IPS-18c (cell line): ENCODE measurements around the gene FOXP4.
A peak's percentile ranks its signal among the peaks of the same experiment; 100 is the strongest.

Experiments used
- H3K4me3 ChIP-seq: 2 replicates; pipeline ENCODE4 v1.7.0; 2013; ENCODE audit warnings: low read depth, mild to moderate bottlenecking, low read length, moderate library complexity; ENCODE audit not compliant: insufficient read depth
- H3K9me3 ChIP-seq: one replicate; pipeline ENCODE4 v1.6.1; 2013; ENCODE audit warnings: mild to moderate bottlenecking, low read length, moderate library complexity; ENCODE audit not compliant: control insufficient read depth, insufficient read depth

FOXP4 gene

DNA sequence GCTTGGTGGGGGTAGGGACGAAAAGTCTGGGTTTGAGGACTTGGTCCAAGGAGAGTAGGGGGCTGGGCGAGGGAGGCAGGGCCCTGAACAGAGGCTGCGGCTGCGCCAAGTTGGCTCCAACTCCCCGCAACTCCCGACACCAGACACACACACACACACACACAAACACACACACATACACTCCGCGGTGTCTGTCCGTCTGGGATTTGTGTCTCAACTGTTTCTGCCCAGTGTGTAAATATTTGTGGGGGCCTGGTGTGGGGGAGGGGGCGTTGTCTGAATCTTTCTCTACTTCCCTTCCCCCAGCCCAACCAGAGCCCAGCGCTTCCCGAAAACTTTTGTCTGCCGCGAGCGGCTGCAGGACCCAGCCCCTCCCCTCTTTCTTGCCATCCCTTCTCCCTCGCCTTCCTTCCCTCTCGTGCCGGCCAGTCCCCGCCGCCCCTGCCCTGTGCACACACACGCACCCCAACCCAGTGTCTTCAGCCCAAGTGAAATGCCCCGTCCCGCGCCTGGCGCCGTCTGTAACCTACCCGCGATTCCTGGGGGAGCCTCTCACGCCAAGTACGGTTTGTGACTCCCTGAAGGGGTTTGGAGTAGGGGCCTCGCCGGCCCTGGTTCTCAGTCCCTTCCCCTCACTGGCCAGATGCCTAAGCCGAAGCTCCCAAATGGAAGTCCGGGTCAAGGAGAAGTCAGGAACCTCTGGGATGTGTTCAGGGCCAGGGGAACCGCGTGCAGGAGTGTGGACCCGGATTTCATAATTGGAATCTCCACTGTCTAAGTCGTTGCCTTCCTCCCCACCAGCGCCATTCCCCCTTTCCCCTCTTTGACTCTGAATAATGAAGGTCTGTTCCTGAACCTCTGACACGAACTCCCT is 93.0 kb downstream of the FOXP4 start:
- peak overlapping the region; percentile 86 for H3K4me3 ChIP-seq
- peaks cover 3% of the 10 kb centered on the region for H3K9me3 ChIP-seq

DNA sequence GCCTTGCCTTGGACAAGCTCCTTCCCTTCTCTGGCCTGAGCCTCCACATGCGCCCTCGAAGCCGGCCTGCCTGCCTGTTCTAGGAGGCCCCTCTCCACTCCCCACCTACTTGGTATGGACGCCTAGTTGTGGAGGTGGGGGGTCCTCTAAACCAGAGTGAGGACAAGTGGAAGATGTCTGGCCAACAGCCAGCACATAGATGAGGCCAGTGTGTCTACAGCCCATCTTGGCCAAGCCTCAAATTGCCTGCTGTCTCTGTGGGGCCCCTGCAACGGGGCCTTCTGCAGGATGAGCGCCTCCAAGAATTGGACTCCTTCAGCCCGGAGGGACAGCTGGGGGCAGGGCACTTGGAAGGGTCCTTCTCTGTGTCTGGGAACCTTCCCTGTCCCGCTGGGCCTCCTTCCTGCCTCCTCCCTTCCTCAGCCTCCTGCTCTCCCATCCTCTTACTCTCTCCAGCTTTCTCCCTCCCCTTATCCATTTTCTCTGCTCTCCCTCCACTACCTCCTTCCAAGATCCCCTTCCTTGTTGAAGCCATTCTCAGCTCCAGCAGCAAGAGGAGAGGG is 93.7 kb downstream of the FOXP4 start:
- Histone ChIP-seq H3K4me3 (peak overlapping the region; percentile 86; the same call in 1 of the 2 replicates), H3K9me3 (peaks cover 3% of the 10 kb centered on the region)

DNA sequence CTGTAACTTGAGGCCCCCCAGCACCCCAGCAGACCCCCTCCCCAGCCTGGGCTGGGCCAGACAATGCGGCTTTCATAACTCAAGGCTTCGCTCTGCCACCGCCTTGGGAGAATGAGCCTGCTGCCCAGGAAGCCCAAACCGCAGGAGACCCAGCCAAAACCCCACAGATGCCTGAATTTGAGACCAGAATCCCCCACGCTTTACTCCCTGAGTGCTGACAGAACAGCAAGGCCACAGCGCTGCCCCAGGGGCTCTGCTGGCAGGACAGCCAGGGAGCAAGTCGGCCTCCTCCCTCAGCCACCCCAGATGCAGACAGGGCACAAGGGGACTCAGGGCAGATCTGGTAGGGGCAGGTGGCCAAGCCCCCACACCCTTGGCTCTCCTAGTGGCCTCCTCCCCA is 94.2 kb downstream of the FOXP4 start:
- peaks cover 3% of the 10 kb centered on the region for H3K9me3 ChIP-seq
- H3K4me3 ChIP-seq, result no peak overlapping the region

DNA sequence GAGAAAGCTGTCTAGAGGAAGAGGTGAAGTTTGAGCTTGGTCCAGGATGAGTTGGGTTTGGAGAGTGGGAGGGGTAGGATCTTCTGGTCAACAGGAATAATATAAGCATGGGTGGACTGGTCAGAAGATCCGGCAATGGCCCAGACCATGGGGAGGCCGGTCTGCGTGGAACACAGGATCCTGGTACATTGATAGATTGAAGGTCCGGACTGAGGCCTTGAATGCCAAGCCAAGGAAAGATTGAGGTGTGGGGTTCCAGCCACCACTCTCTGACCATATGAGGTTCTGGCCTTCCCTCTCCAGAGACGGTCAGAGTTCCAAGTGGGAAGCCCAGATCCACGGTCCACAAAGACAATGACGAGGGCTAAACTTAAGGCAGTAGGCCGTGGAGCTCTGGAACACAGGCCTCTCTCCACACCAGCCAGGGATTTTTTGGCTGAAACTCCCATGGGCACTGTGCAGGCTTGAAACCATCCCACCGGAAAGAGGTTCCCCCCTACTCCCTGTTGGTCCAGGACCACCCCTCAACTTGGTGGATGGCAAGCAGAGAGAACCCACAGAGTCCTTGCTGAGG is 95.3 kb downstream of the FOXP4 start:
- Histone ChIP-seq H3K4me3 (peak overlapping the region; percentile 20; the same call in 1 of the 2 replicates), H3K9me3 (peaks cover 3% of the 10 kb centered on the region)

DNA sequence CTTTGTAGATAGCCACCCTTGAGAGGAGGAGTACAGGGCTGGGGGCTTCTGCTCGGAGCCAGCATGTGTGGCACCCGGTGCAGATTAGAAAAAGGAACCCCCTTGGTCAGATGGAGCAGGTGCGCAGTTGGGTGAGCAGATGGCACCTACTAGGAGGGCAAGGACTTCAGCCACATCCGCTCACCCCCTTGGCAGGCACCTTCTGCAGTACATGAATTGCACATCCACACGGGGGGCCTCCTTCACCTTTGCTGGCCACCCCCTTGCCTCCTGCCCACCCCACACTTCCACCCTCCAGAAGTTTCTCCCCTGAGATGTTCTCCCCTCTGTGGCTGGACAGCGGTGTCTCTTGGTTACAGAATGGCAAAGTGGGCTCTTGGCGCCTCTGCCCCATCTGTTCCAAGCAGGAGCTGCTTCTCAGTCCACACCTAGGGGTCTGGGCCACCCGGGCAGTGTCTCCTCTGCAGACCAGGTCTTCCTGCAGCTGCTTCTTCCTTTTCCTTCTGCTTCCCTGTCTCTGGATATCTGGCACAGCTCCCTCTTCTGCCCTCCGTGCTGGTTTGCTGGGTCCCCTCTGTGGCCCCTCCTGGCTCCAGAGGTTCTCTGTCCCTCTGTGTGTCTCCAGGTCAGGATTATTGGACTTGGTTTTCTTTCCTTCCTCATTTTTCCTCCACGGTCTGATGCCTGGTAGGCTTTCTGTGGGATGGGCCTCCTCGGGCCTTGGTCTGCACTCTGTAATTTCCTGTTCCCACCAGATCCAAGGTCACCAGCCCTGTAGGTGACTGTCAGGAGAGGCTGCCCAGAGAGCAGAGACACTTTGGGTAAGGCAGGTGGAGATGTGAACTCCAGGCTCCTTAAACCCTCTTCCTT is 96.1 kb downstream of the FOXP4 start:
- H3K4me3 ChIP-seq, result no peak overlapping the region
- peaks cover under 1% of the 10 kb centered on the region for H3K9me3 ChIP-seq

DNA sequence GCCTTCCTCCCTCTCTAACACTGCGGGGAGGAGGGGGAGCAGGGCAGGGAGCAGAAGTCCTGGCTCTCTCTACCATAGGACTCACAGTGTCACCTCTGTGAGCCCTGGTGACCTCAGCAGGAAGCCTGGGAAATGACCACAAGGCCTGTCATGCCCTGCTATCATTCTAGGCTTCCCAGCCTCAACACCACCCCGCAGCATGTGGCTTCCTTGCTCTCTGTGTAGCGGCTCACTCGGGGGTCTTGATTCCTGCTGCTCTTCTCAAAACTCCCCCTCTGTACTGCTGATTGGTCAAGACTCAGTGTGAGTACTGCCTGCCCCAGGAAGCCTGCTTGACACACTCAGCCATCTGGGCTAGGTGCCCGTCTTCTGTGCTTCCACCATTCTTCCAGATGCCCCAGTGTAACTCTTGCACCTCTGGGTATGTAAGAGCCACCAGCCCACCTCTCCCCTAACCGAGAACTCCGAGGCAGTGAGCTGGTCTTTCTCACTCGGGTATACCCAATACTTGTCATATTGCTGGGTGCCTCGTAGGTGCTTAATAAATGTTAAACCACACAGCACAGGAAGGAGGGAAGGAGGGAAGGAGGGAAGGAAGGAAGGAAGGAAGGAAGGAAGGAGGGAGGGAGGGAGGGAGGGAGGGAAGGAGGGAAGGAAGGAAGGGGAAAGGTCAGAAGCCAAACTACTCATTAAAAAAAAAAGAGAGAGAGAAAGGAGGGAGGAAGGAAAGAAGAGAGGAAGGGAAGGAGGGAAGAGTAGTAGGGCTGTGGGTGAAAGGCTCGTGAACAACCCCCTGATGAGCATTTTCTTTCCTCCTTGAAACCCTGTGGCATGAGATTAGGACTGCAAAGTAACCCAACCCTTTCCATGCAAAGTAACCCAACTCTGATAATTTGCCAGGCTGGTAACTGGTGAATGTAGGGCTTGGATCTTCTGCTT is 97.0 kb downstream of the FOXP4 start:
- no peak overlapping the region for H3K4me3 ChIP-seq

DNA sequence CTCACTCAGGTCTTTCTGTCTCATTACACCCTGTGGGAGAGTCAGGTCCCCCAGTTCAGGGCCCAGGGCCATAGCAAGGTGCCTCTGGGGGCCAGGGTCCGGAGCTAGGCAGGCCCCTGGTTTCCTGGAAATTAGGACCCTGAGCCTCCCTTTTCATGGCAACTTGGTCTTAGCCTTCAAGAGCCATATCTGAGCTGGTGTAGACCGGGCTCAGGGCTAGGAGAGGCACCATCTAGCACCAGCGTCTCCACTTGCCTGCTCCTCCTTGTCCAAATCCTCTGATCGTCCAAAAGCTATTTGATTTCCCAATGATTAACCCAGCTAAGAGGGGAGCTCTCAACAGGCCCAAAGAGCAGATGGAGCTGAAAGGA is 97.7 kb downstream of the FOXP4 start:
- no peaks in the 10 kb centered on the region for H3K9me3 ChIP-seq
- no peak overlapping the region for H3K4me3 ChIP-seq

More for the DNA sequence above, 97.0 kb downstream of the FOXP4 start:
- no peaks in the 10 kb centered on the region for H3K9me3 ChIP-seq

DNA sequence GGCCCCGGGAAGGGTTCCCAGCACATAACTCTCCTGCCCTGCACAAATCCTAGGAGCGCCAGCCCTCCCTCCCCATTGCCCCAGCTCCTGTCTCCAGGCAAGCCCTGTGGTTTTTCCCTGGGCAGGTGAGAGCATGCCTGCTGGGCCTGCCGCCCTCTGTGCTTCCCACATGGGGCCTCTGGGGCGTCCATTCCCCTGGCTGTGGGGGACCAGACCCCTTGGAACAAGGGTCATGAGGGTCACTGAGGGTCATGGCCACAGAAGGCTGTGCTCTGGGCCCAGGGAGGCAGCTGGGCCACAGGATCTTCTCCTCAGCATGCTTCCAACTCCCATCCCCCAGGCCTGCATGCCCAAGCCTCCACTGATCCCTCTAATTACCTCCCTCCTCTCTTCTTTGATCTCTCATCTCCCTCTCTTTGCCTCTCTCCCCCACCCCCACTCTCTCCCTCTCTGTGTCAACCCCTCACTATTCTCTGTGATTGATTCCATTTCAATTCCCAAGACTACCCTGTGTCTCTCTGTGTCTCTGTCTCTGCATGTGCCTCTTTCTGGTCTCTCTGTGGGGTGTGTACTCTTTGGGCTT is 98.2 kb downstream of the FOXP4 start:
- Histone ChIP-seq H3K4me3 (peak overlapping the region; percentile 24; the same call in 1 of the 2 replicates), H3K9me3 (no peaks in the 10 kb centered on the region)

DNA sequence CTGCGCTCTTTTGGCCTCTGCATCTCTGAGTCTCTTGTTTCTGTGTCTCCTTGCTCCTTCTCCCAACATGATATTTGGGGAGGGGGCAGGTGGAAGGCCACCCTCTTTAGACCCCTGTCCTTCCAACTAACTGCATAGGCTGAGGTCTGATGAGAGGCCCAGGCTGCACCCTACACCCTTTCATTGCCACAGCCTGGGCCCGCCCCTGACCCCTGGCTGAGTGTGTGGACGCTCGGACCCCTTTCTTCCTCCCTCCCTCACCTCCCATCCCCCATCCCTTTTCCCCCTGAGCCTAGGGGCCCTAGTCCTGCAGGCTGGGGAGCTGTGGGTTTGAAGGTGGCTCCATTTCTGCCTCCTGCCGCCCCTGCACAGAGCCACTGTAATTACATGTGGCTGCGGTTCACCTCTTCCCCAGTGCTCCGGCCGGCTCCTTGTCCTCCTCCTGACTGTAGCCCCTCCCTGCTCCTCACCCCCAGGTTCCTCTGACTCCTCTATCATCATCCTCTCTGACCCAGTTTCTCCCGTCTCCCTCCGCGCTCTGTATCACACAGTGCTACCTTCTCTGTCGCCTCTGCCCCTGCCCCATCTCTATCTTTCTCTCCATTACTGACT is 98.9 kb downstream of the FOXP4 start:
- Histone ChIP-seq H3K9me3 (no peaks in the 10 kb centered on the region), H3K4me3 (peak overlapping the region; percentile 24)

DNA sequence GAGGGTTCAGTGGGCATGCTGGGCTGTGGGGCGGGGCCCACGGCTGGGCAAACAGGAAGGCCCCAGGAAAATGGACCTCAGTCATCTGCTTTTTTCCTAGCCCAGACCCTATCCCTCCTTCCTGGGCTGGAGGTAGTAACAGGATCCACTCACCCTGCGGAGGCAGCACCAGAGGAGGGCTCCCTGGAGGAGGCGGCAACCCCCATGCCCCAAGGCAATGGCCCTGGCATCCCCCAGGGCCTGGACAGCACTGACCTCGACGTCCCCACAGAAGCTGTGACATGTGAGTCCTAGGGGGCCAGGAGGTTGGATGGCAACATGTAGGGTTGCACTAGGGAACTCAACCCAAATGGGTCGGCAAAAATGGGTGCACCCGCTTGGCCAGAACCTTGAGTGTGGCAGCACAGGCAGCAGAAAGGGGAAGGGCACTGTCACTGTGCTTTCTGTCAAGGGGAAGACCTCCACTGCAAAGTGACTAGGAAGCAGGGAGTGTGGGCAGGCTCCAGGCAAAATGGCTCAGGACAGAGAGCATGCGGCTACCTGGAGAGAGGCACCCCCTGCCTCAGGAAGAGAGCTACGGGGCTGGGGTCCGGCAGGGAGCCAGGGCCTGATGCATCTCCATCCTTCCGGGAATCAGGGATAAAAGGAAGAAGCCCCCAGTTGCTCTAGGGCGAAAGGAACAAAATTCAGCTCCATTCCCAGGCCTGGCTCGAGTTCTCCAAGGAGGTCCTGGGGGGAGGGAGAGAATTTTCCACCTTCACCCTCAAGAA is 100.0 kb downstream of the FOXP4 start:
- no peaks in the 10 kb centered on the region for H3K9me3 ChIP-seq
- H3K4me3 ChIP-seq, result no peak overlapping the region

DNA sequence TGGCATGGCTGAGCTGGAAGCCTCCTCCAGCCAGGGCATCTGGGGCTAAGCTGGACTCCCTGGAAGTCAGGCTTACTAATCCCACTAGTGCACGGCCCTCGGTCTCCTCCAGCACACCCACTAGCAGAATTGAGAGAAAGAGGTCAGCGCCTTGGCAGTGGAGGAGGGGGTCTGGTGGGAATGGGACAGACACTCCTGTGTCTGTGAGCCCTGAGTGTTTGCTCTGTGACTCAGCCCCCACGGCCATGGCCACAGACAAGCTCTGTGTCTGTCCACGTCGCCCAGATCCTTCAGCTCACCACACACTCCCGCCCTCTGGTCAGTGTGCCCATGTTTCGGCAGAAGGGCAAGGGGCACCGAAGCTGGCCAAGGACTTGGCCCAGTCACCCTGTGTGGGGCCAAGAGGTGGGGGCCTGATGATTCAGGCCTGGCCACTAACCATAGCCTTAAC is 100.9 kb downstream of the FOXP4 start:
- H3K4me3 ChIP-seq, result no peak overlapping the region
- H3K9me3 ChIP-seq, result no peaks in the 10 kb centered on the region

DNA sequence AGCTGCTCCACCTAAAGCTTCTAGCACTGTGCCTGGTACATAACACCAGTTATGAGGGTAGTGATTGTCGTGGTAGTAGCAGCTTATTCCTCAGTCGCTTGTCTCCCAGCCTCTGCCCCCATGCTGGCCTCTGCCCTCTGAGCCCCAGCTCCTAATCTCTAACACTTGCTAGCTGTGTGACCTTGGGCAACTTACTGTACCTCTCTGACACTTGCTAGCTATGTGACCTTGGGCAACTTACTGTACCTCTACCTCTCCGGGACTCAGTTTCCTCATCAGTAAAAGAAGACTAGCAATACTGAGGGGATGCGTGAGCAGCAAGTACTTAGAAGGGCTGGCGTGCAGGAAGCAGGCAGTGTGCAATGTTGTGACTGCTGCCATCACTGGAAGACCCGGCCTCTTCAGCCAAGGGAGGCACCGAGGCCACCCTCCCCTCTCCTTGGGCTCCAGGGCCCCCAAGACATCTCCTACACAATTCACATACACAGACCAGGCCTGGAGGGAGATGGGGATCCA is 101.9 kb downstream of the FOXP4 start:
- no peaks in the 10 kb centered on the region for H3K9me3 ChIP-seq
- H3K4me3 ChIP-seq, result no peak overlapping the region

DNA sequence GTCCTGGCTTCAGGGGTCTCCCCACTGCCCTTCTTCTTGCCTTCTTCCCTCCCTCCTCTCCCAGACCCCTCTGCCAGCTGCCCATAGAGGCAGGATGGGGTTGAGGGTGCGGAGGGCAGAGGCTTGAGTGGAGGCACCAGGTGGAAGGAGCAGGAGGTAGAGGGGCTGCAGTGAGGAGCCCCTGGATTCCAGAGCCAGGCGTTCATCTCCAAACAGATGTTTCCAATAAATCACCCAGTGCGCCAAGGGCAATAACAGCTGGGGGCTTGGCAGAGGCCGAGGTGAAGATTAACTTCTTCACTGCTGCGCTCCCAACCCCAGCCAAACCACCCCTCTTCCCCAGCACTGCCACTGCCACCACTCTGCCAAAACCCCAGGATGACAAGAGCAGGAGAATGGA is 102.7 kb downstream of the FOXP4 start:
- Histone ChIP-seq H3K9me3 (no peaks in the 10 kb centered on the region), H3K4me3 (no peak overlapping the region)

DNA sequence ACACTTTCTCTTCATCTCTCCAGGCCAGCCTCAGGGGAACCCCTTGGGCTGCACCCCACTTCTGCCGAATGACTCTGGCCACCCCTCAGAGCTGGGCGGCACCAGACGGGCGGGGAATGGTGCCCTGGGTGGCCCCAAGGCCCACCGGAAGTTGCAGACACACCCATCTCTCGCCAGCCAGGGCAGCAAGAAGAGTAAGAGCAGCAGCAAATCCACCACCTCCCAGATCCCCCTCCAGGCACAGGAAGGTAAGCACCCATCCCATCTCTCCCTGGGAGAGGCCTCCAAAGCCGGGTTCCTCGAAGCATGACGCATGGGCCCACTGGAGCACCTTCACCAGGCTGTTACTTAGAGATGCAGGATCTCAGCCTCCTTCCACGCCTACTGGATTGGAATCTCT is 103.4 kb downstream of the FOXP4 start:
- no peaks in the 10 kb centered on the region for H3K9me3 ChIP-seq

DNA sequence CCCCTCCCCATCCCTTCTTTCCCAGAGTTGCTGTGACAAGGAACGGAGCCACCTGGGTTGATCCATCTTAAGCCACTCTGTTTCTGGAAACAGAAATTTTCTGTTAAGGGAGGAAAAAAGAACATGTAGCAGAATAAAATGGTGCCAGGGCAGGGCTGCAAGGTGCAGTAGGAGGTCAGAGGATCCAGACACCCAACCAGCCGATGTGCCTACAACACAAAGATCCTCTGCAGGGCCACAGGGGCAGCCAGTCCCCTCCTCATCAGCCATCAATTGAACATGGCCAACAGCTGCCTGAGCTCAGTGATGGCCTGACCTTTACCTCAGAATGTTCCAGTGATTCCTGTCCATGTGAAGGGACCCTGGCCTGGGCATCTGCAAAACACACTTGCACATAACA is 103.9 kb downstream of the FOXP4 start:
- H3K9me3 ChIP-seq, result no peaks in the 10 kb centered on the region
- H3K4me3 ChIP-seq, result no peak overlapping the region

More for the DNA sequence above, 103.4 kb downstream of the FOXP4 start:
- no peak overlapping the region for H3K4me3 ChIP-seq
